Measurements from ENCODE around the gene PCYT2.

Gene PCYT2

DNA sequence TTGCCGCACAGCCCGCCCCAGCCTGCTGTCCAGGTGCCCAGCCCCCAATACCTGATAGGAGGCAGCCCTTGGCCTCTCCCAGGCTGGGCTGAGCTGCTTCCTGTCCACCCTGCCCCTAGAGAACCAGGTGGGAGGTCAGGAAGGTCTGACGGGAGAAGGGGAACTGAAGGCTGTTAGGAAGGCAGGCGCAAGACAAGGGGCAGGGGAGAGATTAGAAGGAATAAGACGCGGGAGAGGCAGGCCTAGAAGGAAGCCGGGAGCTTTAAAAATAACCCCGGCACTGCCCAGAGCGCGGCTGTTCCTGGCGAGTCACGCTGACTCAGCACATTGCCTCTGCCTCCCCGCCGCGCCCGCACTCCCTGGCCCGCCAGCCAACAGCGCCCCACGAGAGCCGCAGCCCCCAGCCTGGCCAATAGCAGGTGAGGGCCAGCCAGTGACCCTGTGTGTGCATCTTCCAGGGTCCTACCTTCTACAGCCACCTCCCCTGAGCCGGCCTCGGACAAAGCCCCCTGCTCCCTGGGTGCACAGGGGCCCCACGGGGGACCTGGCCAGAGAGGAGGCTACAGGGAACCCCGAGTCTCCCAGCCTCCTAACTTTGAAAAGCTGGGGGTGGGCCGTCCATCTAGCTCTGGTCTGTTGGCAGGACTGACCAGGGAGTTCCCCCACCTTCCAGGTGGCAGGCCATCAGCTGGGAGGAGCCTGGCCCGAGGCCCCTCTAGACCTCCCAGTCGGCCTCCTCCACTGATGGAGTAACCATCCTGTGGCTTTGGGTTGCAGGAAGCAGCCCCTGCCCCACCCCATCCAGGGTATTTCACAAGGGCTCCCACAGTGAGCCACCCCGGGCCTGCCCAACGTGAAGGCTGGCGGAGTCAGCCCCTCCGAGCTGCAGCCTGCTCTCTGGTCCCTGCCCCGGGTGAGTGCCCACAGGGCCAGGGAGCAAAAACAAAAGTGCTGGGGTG is 12.4 kb upstream of the PCYT2 start:
- no peak for TF ChIP-seq POLR2AphosphoS5 (IDR thresholded peaks at IDR 0.05; ENCODE audit: low read depth, low read length)
- TF ChIP-seq REST (IDR thresholded peaks at IDR 0.05; ENCODE audit: insufficient read depth in 1 of 2, low read depth in 2 of 2, low read length in 2 of 2) = no peak
- TF ChIP-seq TAF1 (IDR thresholded peaks at IDR 0.05; ENCODE audit: borderline replicate concordance, insufficient read depth, low read length) = no peak
- no peak for TF ChIP-seq FOXP2 (optimal IDR thresholded peaks at IDR 0.05; ENCODE audit: borderline replicate concordance, extremely low read depth, extremely low read length, insufficient read depth)
- TF ChIP-seq SIN3A (IDR thresholded peaks at IDR 0.05; ENCODE audit: borderline replicate concordance, insufficient read depth, low read length) = no peak

DNA sequence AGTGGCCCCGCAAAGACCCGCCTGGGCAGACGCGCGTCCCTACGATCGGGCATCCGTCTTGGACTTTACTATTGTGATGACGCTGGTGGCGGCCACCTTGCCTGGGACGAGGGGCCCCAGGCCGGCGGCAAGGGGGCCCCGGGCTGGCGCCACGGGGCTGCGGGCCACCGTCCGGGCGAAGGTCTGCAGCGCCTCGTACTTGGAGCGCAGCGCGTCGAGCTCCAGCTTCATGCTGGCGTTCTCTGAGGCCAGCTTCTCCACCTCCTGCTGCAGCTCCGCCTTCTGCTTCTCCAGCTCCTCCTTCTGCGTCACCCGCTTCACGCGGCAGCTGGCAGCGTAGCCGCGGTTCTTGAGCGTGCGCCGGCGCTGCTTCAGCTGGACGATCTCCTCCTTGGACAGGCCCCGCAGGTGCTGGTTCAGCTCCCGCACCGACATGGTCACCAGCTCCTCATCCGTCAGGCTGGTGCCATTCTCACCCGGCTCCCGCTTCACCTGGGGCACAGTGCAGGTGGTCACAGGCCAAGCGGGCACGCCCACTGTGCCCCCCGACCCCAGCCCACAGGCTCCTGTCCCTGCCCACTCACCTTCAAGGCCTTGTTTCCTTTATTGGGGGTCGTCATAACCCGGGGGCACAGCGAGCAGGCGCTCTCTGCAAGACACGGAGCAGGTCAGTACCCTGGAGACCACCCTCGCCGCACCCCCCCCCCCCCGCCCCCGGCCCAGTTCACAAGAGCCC is 11.5 kb upstream of the PCYT2 start:
- TF ChIP-seq TAF1 (IDR thresholded peaks at IDR 0.05; ENCODE audit: borderline replicate concordance, insufficient read depth, low read length) (no peak), POLR2AphosphoS5 (IDR thresholded peaks at IDR 0.05; ENCODE audit: low read depth, low read length) (no peak), REST (IDR thresholded peaks at IDR 0.05; ENCODE audit: insufficient read depth in 1 of 2, low read depth in 2 of 2, low read length in 2 of 2) (no peak), FOXP2 (optimal IDR thresholded peaks at IDR 0.05; ENCODE audit: borderline replicate concordance, extremely low read depth, extremely low read length, insufficient read depth) (no peak), SIN3A (IDR thresholded peaks at IDR 0.05; ENCODE audit: borderline replicate concordance, insufficient read depth, low read length) (no peak)

DNA sequence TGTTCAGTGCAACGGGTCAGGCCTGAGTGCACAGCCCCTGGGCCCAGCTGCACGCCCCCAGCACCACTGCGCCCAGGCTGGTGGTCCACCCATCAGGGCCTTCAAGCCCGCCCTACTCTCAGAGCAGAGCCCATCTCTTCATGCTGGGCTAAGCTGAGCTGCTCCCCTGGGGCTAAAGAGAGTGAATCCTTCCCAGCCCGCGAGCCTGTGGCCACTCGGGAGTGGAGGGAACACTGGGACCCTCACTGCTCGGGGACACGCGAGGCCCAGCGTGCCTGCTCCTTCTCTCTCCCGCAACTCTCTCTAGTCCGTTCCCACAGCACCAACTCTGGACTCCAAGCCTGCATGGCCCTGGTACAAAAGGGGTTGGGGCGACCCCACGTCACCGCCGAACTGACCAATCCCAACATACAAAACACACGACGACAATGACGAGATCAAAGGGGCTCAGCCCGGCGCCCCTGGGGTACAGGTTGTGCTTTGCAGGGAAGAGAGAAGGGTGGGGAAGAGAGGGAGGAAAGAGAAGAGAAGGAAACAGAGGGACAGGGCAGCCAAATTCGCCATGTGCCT is 10.9 kb upstream of the PCYT2 start:
- TF ChIP-seq POLR2AphosphoS5 (IDR thresholded peaks at IDR 0.05; ENCODE audit: low read depth, low read length) (no peak), FOXP2 (optimal IDR thresholded peaks at IDR 0.05; ENCODE audit: borderline replicate concordance, extremely low read depth, extremely low read length, insufficient read depth) (no peak), TAF1 (IDR thresholded peaks at IDR 0.05; ENCODE audit: borderline replicate concordance, insufficient read depth, low read length) (no peak), REST (IDR thresholded peaks at IDR 0.05; ENCODE audit: insufficient read depth in 1 of 2, low read depth in 2 of 2, low read length in 2 of 2) (no peak), SIN3A (IDR thresholded peaks at IDR 0.05; ENCODE audit: borderline replicate concordance, insufficient read depth, low read length) (no peak)

DNA sequence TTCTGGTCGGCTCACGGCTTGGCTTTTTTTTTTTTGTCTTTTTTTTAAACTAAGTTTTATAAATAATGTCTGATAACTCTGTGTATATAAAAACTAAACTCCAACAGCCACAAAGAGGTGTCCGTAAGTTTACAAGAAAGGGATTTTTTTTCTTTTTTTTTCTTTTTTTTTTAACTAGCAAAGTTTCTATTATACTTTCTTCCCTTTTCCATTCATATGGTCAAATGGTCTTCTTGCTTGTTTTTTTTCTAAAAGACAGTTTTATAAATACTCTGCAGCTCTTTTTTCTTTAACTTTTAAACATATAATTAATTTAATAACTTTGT is 10.3 kb upstream of the PCYT2 start:
- TF ChIP-seq REST (IDR thresholded peaks at IDR 0.05; ENCODE audit: insufficient read depth in 1 of 2, low read depth in 2 of 2, low read length in 2 of 2) = no peak
- TF ChIP-seq TAF1 (IDR thresholded peaks at IDR 0.05; ENCODE audit: borderline replicate concordance, insufficient read depth, low read length) = no peak
- TF ChIP-seq SIN3A (IDR thresholded peaks at IDR 0.05; ENCODE audit: borderline replicate concordance, insufficient read depth, low read length) = no peak
- no peak for TF ChIP-seq FOXP2 (optimal IDR thresholded peaks at IDR 0.05; ENCODE audit: borderline replicate concordance, extremely low read depth, extremely low read length, insufficient read depth)
- TF ChIP-seq POLR2AphosphoS5 (IDR thresholded peaks at IDR 0.05; ENCODE audit: low read depth, low read length) = no peak

All from PFSK-1 (cell line).